ENCODE measurements around the gene PRPH2.

The PRPH2 gene

GRCh38 chr6:42690872-42691271 lies 31.5 kb downstream of the PRPH2 start:
- H3K4me3 ChIP-seq (ENCODE audit: low read depth, low read length, poor library complexity, severe bottlenecking) = no peak overlapping the region
- TF ChIP-seq EZH2 (IDR thresholded peaks at IDR 0.05; ENCODE audit: borderline replicate concordance, low read length) = no peak
- no peaks in the 10 kb centered on the region for H3F3A ChIP-seq (ENCODE audit: insufficient read depth, low read length)

GRCh38 chr6:42690151-42690702 lies 32.2 kb downstream of the PRPH2 start:
- no peak for TF ChIP-seq EZH2 (IDR thresholded peaks at IDR 0.05; ENCODE audit: borderline replicate concordance, low read length)
- TF ChIP-seq CTCF (IDR thresholded peaks at IDR 0.05; ENCODE audit: low read length) = no peak
- no peaks in the 10 kb centered on the region for H3K27me3 ChIP-seq (ENCODE audit: insufficient read depth, low read length)
- H3K4me2 ChIP-seq (ENCODE audit: low read length) = no peak overlapping the region

More at GRCh38 chr6:42690872-42691271, 31.5 kb downstream of the PRPH2 start:
- no peak overlapping the region for H2AFZ ChIP-seq (ENCODE audit: low read length)
- no peak overlapping the region for H3K4me2 ChIP-seq (ENCODE audit: low read length)
- H3K36me3 ChIP-seq (ENCODE audit: insufficient read depth, low read length) = peaks cover 66% of the 10 kb centered on the region
- no peaks in the 10 kb centered on the region for H4K20me1 ChIP-seq (ENCODE audit: insufficient read depth, low read length)
- H3K9ac ChIP-seq (ENCODE audit: low read length) = no peak overlapping the region
- no peaks in the 10 kb centered on the region for H3K9me2 ChIP-seq (ENCODE audit: low read depth, low read length)
- no peaks in the 10 kb centered on the region for H3K9me3 ChIP-seq (ENCODE audit: low read length)
- no peaks in the 10 kb centered on the region for H3K79me2 ChIP-seq (ENCODE audit: insufficient read depth, low read length)
- H3K27ac ChIP-seq (ENCODE audit: low read depth, low read length, poor library complexity, severe bottlenecking) = no peak overlapping the region
- H3K4me1 ChIP-seq (ENCODE audit: insufficient read depth, low read length, severe bottlenecking) = peaks cover 6% of the 10 kb centered on the region
- H3K27me3 ChIP-seq (ENCODE audit: insufficient read depth, low read length) = no peaks in the 10 kb centered on the region

GRCh38 chr6:42689371-42689770 lies 33.0 kb downstream of the PRPH2 start:
- H4K20me1 ChIP-seq (ENCODE audit: insufficient read depth, low read length) = no peaks in the 10 kb centered on the region
- H3F3A ChIP-seq (ENCODE audit: insufficient read depth, low read length) = no peaks in the 10 kb centered on the region
- no peak for TF ChIP-seq EZH2 (IDR thresholded peaks at IDR 0.05; ENCODE audit: borderline replicate concordance, low read length)
- TF ChIP-seq CTCF (IDR thresholded peaks at IDR 0.05; ENCODE audit: low read length) = no peak
- peaks cover 6% of the 10 kb centered on the region for H3K4me1 ChIP-seq (ENCODE audit: insufficient read depth, low read length, severe bottlenecking)
- H3K9me3 ChIP-seq (ENCODE audit: low read length) = no peaks in the 10 kb centered on the region
- no peak overlapping the region for H3K27ac ChIP-seq (ENCODE audit: low read depth, low read length, poor library complexity, severe bottlenecking)
- H2AFZ ChIP-seq (ENCODE audit: low read length) = no peak overlapping the region
- H3K36me3 ChIP-seq (ENCODE audit: insufficient read depth, low read length) = peaks cover 77% of the 10 kb centered on the region
- H3K27me3 ChIP-seq (ENCODE audit: insufficient read depth, low read length) = no peaks in the 10 kb centered on the region
- H3K4me2 ChIP-seq (ENCODE audit: low read length) = no peak overlapping the region
- no peak overlapping the region for H3K4me3 ChIP-seq (ENCODE audit: low read depth, low read length, poor library complexity, severe bottlenecking)
- H3K9me2 ChIP-seq (ENCODE audit: low read depth, low read length) = no peaks in the 10 kb centered on the region
- no peaks in the 10 kb centered on the region for H3K79me2 ChIP-seq (ENCODE audit: insufficient read depth, low read length)
- H3K9ac ChIP-seq (ENCODE audit: low read length) = no peak overlapping the region

More at GRCh38 chr6:42690151-42690702, 32.2 kb downstream of the PRPH2 start:
- H3K4me3 ChIP-seq (ENCODE audit: low read depth, low read length, poor library complexity, severe bottlenecking) = no peak overlapping the region
- peaks cover 6% of the 10 kb centered on the region for H3K4me1 ChIP-seq (ENCODE audit: insufficient read depth, low read length, severe bottlenecking)
- no peaks in the 10 kb centered on the region for H3K9me2 ChIP-seq (ENCODE audit: low read depth, low read length)
- H3K9me3 ChIP-seq (ENCODE audit: low read length) = no peaks in the 10 kb centered on the region
- peaks cover 72% of the 10 kb centered on the region for H3K36me3 ChIP-seq (ENCODE audit: insufficient read depth, low read length)
- no peaks in the 10 kb centered on the region for H4K20me1 ChIP-seq (ENCODE audit: insufficient read depth, low read length)
- H3K9ac ChIP-seq (ENCODE audit: low read length) = no peak overlapping the region
- no peak overlapping the region for H3K27ac ChIP-seq (ENCODE audit: low read depth, low read length, poor library complexity, severe bottlenecking)
- H2AFZ ChIP-seq (ENCODE audit: low read length) = no peak overlapping the region
- no peaks in the 10 kb centered on the region for H3F3A ChIP-seq (ENCODE audit: insufficient read depth, low read length)
- H3K79me2 ChIP-seq (ENCODE audit: insufficient read depth, low read length) = no peaks in the 10 kb centered on the region

GRCh38 chr6:42688281-42688680 lies 34.1 kb downstream of the PRPH2 start:
- no peaks in the 10 kb centered on the region for H4K20me1 ChIP-seq (ENCODE audit: insufficient read depth, low read length)
- H3K9ac ChIP-seq (ENCODE audit: low read length) = no peak overlapping the region
- H3K27me3 ChIP-seq (ENCODE audit: insufficient read depth, low read length) = no peaks in the 10 kb centered on the region
- H3K79me2 ChIP-seq (ENCODE audit: insufficient read depth, low read length) = no peaks in the 10 kb centered on the region
- no peak overlapping the region for H3K4me2 ChIP-seq (ENCODE audit: low read length)
- no peaks in the 10 kb centered on the region for H3K4me1 ChIP-seq (ENCODE audit: insufficient read depth, low read length, severe bottlenecking)
- no peak overlapping the region for H3K27ac ChIP-seq (ENCODE audit: low read depth, low read length, poor library complexity, severe bottlenecking)
- H3K9me3 ChIP-seq (ENCODE audit: low read length) = no peaks in the 10 kb centered on the region
- no peak for TF ChIP-seq CTCF (IDR thresholded peaks at IDR 0.05; ENCODE audit: low read length)
- no peak for TF ChIP-seq EZH2 (IDR thresholded peaks at IDR 0.05; ENCODE audit: borderline replicate concordance, low read length)
- H2AFZ ChIP-seq (ENCODE audit: low read length) = no peak overlapping the region
- no peaks in the 10 kb centered on the region for H3F3A ChIP-seq (ENCODE audit: insufficient read depth, low read length)
- peaks cover 80% of the 10 kb centered on the region for H3K36me3 ChIP-seq (ENCODE audit: insufficient read depth, low read length)
- no peak overlapping the region for H3K4me3 ChIP-seq (ENCODE audit: low read depth, low read length, poor library complexity, severe bottlenecking)
- H3K9me2 ChIP-seq (ENCODE audit: low read depth, low read length) = no peaks in the 10 kb centered on the region

All from OCI-LY1 (cell line).